HG02623 (cell line): ENCODE data around the gene NELFB.

Experiments used
- ATAC-seq: cut with Tn5 transposase; IDR thresholded peaks from one replicate; pipeline ENCODE4 v1.9.1; 2021; ENCODE audit warnings: moderate library complexity; ENCODE audit not compliant: unreplicated experiment

The NELFB gene

GRCh38 chr9:137313326-137313936 lies 58.3 kb downstream of the NELFB start:
- ATAC-seq: no peak

GRCh38 chr9:137313956-137314560 lies 58.9 kb downstream of the NELFB start:
- no peak for ATAC-seq

- no peak for ATAC-seq
Measured at GRCh38 chr9:137314561-137315560, 59.7 kb downstream of the NELFB start.

DNA sequence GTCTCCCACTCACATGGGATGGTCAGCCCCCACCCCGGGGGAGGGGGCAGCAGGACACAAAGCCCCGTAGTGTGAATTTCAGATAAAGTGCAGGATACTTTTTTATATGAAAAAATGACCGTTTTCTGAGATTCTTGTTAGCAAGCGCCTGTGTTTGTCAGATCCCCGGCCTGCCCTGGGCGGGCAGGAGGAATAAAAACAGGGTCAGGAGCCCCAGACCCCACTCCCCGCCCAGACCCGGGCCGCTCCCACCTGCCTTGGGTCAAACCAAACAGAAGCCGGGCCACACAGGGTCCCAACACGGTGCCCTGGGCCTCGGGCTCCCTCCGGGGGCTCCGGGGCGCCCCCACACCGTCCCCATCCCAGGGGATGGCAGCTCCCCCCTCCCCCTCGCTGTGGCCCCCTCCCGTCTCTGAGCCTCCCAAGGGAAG lies 60.5 kb downstream of the NELFB start:
- ATAC-seq: no peak

DNA sequence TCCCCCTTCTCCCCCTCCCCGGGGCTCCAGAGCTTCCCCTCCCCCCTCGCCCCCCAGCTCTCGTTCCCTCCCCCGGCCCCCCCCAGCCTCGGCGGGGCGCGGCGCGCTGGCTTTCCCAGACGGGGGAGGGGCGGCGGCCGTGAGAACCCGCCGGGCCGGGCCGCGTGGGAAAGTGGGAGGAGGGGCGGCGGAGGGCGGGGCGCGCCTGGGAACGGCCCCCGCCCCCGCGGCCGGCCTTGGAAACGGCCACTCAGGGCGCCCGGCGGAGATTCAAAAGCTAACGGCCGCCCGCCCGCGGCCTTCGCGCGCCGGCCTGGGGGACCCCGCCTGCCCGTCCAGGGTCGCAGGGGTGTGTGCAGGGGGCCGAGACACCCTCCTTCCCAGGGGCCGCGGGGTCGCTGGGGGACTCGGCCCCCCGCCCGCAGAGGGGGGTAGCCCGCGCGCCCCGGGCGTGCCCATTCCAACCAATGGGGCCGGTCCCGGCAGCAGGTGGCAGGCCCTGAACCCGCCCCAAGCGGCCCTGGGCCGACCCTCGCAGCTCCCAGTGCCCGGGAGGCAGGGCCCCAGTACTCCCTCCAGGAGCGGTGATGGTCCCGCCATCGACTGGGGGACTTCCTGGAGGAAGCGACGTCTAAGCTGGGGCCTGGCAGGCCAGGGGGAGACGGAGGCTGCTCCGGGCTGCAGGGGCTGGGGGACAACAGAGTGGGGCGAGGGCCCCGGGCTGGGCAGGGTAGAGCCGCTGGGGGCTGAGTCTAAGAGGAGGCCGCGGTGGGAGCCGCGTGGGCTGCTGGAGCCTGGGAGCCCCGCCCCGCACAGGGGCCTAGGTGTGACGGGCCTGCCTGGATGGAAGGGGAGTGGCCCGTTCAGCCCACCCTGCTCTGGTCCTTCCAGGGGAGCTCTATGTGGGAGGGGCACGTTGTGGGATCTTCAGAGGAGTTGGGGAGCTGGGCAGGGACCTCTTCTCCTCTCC lies 61.2 kb downstream of the NELFB start:
- no peak for ATAC-seq

GRCh38 chr9:137317021-137317717 lies 62.0 kb downstream of the NELFB start:
- ATAC-seq: no peak

DNA sequence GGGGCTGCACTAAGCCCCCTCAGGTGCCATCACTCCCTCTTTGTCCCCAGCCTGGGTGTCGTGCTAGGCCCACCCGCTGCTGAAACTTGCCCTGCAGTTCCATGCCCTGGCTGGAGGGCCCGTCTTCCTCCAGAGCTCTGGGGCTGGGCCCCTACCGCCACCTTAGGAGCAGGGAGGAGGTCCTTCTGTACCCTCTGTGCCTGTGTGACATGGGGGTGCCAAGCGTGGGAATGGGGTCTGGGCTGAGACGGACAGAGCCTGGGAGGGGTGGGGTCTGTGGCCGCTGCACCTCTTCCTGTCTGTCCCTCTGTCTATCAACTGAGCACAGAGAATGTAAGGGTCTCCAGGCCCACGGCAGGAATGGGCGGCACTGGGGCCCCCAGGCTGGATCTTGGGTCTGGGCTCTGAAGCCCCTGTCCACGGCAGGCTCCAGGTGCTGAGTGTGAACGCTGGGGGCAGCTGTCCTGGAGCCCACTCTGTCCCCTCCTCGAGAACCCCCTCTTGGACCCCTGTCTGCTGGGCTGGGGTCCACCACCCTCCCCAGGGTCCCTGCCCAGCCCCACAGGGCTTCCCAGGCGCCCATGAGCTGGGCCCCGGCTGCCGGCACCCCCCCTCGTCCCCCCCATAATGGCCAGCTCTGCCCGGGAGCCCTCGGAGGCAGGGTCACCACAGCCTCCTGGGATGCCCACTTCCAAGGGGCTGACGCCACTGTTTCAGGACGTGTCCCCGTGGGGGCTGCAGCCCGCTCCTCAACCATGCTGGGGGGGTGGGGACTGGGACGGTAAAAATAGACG lies 62.8 kb downstream of the NELFB start:
- ATAC-seq: no peak

DNA sequence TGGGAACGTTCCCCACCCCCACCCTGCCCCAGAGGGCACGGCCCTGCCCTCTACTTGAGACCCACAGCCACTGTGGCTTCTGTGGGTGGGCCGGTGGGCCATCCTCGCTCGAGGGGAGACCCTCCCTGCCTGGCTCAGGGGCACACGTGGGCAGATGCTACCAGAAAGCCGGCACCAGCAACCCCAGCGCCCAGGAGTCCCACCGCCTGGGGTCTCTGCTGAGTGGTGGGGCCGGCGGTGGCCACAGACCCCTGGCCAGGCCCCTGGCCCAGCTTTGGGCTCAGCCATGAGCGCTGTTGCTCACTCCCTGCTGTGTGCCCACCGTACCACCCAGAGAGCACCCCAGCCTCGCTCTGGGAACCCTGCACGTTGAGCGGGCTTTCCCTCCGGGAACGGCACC lies 63.5 kb downstream of the NELFB start:
- ATAC-seq: no peak

- ATAC-seq: no peak
Measured at GRCh38 chr9:137319011-137319738, 64.0 kb downstream of the NELFB start.

- no peak for ATAC-seq
Measured at GRCh38 chr9:137319739-137320551, 64.8 kb downstream of the NELFB start.

- no peak for ATAC-seq
Measured at GRCh38 chr9:137320555-137321384, 65.6 kb downstream of the NELFB start.

- no peak for ATAC-seq
Measured at GRCh38 chr9:137321726-137322361, 66.7 kb downstream of the NELFB start.
